IPS DF 19.7 (cell line): ENCODE measurements around the gene LITAF.
"Not testable (repeated sequence)": the region's sequence is repeated elsewhere in the genome, so short reads cannot be mapped to it uniquely, and the experiment has no call there.

ENCODE experiments used
- DNase-seq: peaks from one replicate; pipeline ENCODE4 v3.0.0-alpha.2; 2013; ENCODE audit warnings: low read depth, low spot score

The LITAF gene

GRCh38 chr16:11601425-11601824 lies 14.7 kb upstream of the LITAF start:
- no peak for DNase-seq

- DNase-seq = no peak
These were observed 12.9 kb upstream of the LITAF start for GRCh38 chr16:11599579-11599978.

- DNase-seq = no peak
These were observed 10.7 kb upstream of the LITAF start for GRCh38 chr16:11597235-11598095.

GRCh38 chr16:11596572-11597226 lies 10.0 kb upstream of the LITAF start:
- no peak for DNase-seq

- DNase-seq = no peak
These were observed 6.9 kb upstream of the LITAF start for GRCh38 chr16:11593581-11593980.

- DNase-seq = not testable (repeated sequence)
These were observed 6.4 kb upstream of the LITAF start for GRCh38 chr16:11593076-11593475.

GRCh38 chr16:11591630-11592029 lies 4.9 kb upstream of the LITAF start:
- DNase-seq = not testable (repeated sequence)

- no peak for DNase-seq
These were observed 2.5 kb upstream of the LITAF start for GRCh38 chr16:11589198-11589550.

GRCh38 chr16:11588321-11589197 lies 1.8 kb upstream of the LITAF start:
- no peak for DNase-seq

GRCh38 chr16:11587643-11588247 lies 1.0 kb upstream of the LITAF start:
- no peak for DNase-seq

GRCh38 chr16:11586378-11586855 lies 302 bp downstream of the LITAF start:
- no peak for DNase-seq

- DNase-seq = no peak
These were observed 1.0 kb downstream of the LITAF start for GRCh38 chr16:11585460-11586377.

- DNase-seq = no peak
These were observed 2.7 kb downstream of the LITAF start for GRCh38 chr16:11583889-11584565.

- DNase-seq = no peak
These were observed 3.6 kb downstream of the LITAF start for GRCh38 chr16:11583166-11583565.

- no peak for DNase-seq
These were observed 4.4 kb downstream of the LITAF start for GRCh38 chr16:11582157-11582814.

- DNase-seq = no peak
These were observed 5.0 kb downstream of the LITAF start for GRCh38 chr16:11581678-11582077.

- DNase-seq = no peak
These were observed 6.2 kb downstream of the LITAF start for GRCh38 chr16:11580451-11581086.

- not testable (repeated sequence) for DNase-seq
These were observed 9.4 kb downstream of the LITAF start for GRCh38 chr16:11577290-11577660.
